Measurements from ENCODE around the gene KLHL14. TPM values are rescaled to one million over a fixed set of nuclear protein-coding genes. Genes with fewer than 3 reads are reported as not detected.
A peak's percentile ranks its signal among the peaks of the same experiment; 100 is the strongest.

The KLHL14 gene
- total and polyA plus RNA-seq, 2 of the 13 experiments (the other 11 are each of a cell fraction or from before 2014, with no cell fraction given): 16.0 to 41.8 TPM

DNA sequence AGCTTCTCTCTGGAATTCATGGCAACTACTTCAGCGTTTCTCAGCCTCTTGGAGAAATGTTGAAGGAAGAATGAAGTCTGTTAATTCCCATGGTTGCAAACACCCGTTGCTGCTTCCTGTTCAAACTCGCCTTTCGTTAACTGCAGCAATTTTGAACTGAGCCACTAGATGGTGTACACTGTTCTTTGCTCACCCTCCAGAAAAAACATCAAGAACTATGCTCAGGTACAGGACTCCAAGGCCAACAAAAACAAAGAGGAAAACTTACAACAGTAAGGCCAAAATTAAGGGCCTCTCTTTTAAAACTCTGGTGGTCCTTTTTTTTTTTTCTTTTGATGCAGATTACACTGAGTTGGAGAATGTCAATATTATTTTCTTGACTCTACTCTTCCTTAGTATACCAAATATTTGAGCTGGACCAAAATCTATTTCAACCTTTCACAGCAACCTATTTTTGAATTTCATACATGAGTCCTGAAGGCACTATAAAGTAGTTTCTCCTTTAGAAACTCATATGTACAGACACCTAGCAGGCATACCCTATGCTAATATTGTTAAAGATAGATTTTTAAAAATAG lies 58.2 kb downstream of the KLHL14 start (continued):
- TF ChIP-seq, protein P1, sequence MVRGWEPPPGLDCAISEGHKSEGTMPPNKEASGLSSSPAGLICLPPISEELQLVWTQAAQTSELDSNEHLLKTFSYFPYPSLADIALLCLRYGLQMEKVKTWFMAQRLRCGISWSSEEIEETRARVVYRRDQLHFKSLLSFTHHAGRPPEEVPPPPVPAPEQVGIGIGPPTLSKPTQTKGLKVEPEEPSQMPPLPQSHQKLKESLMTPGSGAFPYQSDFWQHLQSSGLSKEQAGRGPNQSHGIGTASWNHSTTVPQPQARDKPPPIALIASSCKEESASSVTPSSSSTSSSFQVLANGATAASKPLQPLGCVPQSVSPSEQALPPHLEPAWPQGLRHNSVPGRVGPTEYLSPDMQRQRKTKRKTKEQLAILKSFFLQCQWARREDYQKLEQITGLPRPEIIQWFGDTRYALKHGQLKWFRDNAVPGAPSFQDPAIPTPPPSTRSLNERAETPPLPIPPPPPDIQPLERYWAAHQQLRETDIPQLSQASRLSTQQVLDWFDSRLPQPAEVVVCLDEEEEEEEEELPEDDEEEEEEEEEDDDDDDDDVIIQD (CRISPR knock-in tag; IDR thresholded peaks at IDR 0.05; ENCODE audit: low read depth): 0 out of 2 replicates have a peak, but pooled peaks have one; percentile 34
- TF ChIP-seq KLF9 (CRISPR knock-in tag; IDR thresholded peaks at IDR 0.05; ENCODE audit: low read depth) (no peak), ATM (IDR thresholded peaks at IDR 0.05; ENCODE audit: borderline replicate concordance) (no peak), MLLT10 (CRISPR knock-in tag; IDR thresholded peaks at IDR 0.05) (no peak), FOXJ3 (CRISPR knock-in tag; IDR thresholded peaks at IDR 0.05; ENCODE audit: borderline replicate concordance) (0 out of 2 replicates have a peak, but pooled peaks have one; percentile 28), ZNF761 (CRISPR knock-in tag; conservative IDR thresholded peaks at IDR 0.05) (no peak), ZBTB1 (CRISPR knock-in tag; IDR thresholded peaks at IDR 0.05; ENCODE audit: borderline replicate concordance) (no peak), SATB2 (CRISPR knock-in tag; IDR thresholded peaks at IDR 0.05) (no peak), HES4 (CRISPR knock-in tag; IDR thresholded peaks at IDR 0.05; ENCODE audit: borderline replicate concordance) (no peak), ZNF230 (CRISPR knock-in tag; IDR thresholded peaks at IDR 0.05) (no peak), ZNF331 (CRISPR knock-in tag; IDR thresholded peaks at IDR 0.05) (no peak), FOXA3 (CRISPR knock-in tag; IDR thresholded peaks at IDR 0.05) (peak; percentile 40; the same call in 1 of the 2 replicates), ZNF143 (CRISPR knock-in tag; IDR thresholded peaks at IDR 0.05) (no peak), TCF7 (IDR thresholded peaks at IDR 0.05; ENCODE audit: low read depth) (no peak), SOX6 (IDR thresholded peaks at IDR 0.05) (no peak), SOX6 (CRISPR knock-in tag; IDR thresholded peaks at IDR 0.05) (peak; percentile 39; the same call in 1 of the 2 replicates), GZF1 (CRISPR knock-in tag; IDR thresholded peaks at IDR 0.05) (no peak)
- TF ChIP-seq, protein P2, sequence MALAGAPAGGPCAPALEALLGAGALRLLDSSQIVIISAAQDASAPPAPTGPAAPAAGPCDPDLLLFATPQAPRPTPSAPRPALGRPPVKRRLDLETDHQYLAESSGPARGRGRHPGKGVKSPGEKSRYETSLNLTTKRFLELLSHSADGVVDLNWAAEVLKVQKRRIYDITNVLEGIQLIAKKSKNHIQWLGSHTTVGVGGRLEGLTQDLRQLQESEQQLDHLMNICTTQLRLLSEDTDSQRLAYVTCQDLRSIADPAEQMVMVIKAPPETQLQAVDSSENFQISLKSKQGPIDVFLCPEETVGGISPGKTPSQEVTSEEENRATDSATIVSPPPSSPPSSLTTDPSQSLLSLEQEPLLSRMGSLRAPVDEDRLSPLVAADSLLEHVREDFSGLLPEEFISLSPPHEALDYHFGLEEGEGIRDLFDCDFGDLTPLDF (CRISPR knock-in tag; IDR thresholded peaks at IDR 0.05): no peak
- TF ChIP-seq, protein P3, sequence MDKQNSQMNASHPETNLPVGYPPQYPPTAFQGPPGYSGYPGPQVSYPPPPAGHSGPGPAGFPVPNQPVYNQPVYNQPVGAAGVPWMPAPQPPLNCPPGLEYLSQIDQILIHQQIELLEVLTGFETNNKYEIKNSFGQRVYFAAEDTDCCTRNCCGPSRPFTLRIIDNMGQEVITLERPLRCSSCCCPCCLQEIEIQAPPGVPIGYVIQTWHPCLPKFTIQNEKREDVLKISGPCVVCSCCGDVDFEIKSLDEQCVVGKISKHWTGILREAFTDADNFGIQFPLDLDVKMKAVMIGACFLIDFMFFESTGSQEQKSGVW (CRISPR knock-in tag; IDR thresholded peaks at IDR 0.05; ENCODE audit: borderline replicate concordance): no peak
- TF ChIP-seq, protein P4, sequence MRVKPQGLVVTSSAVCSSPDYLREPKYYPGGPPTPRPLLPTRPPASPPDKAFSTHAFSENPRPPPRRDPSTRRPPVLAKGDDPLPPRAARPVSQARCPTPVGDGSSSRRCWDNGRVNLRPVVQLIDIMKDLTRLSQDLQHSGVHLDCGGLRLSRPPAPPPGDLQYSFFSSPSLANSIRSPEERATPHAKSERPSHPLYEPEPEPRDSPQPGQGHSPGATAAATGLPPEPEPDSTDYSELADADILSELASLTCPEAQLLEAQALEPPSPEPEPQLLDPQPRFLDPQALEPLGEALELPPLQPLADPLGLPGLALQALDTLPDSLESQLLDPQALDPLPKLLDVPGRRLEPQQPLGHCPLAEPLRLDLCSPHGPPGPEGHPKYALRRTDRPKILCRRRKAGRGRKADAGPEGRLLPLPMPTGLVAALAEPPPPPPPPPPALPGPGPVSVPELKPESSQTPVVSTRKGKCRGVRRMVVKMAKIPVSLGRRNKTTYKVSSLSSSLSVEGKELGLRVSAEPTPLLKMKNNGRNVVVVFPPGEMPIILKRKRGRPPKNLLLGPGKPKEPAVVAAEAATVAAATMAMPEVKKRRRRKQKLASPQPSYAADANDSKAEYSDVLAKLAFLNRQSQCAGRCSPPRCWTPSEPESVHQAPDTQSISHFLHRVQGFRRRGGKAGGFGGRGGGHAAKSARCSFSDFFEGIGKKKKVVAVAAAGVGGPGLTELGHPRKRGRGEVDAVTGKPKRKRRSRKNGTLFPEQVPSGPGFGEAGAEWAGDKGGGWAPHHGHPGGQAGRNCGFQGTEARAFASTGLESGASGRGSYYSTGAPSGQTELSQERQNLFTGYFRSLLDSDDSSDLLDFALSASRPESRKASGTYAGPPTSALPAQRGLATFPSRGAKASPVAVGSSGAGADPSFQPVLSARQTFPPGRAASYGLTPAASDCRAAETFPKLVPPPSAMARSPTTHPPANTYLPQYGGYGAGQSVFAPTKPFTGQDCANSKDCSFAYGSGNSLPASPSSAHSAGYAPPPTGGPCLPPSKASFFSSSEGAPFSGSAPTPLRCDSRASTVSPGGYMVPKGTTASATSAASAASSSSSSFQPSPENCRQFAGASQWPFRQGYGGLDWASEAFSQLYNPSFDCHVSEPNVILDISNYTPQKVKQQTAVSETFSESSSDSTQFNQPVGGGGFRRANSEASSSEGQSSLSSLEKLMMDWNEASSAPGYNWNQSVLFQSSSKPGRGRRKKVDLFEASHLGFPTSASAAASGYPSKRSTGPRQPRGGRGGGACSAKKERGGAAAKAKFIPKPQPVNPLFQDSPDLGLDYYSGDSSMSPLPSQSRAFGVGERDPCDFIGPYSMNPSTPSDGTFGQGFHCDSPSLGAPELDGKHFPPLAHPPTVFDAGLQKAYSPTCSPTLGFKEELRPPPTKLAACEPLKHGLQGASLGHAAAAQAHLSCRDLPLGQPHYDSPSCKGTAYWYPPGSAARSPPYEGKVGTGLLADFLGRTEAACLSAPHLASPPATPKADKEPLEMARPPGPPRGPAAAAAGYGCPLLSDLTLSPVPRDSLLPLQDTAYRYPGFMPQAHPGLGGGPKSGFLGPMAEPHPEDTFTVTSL (CRISPR knock-in tag; IDR thresholded peaks at IDR 0.05; ENCODE audit: borderline replicate concordance): no peak
- TF ChIP-seq, protein P5, sequence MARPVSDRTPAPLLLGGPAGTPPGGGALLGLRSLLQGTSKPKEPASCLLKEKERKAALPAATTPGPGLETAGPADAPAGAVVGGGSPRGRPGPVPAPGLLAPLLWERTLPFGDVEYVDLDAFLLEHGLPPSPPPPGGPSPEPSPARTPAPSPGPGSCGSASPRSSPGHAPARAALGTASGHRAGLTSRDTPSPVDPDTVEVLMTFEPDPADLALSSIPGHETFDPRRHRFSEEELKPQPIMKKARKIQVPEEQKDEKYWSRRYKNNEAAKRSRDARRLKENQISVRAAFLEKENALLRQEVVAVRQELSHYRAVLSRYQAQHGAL (CRISPR knock-in tag; IDR thresholded peaks at IDR 0.05; ENCODE audit: not compliant biosample characterization): no peak

Data from HepG2 (cell line).